GM12878 (cell line): ENCODE data around the gene CNDP1. TPM values are rescaled to one million over a fixed set of nuclear protein-coding genes. Genes with fewer than 3 reads are reported as not detected.

Experiments used
- ATAC-seq: fragments of 200-7000 bp; cut with Tn5 transposase; 3 replicates; pipeline ENCODE4 v1.9.1; 2020; ENCODE audit warnings: mild to moderate bottlenecking, moderate library complexity
- BruUV-seq: library from RNA; stranded (reverse); fragments of 400-500 nt; replicated peaks from 2 replicates; lab custom pipeline; 2021; lab: Mats Ljungman, UMichigan
- CTCF ChIA-PET: fragments of 300-600 bp; sonication (Branson Sonifier 250); formaldehyde crosslinking; extraction: SDS; loops from one replicate; lab custom pipeline; 2021; ENCODE audit warnings: inconsistent platforms; lab: Yijun Ruan, JAX
- POLR2A ChIA-PET: fragments of 350-600 bp; formaldehyde crosslinking; extraction: SDS; loops from one replicate; lab custom pipeline; 2021; ENCODE audit warnings: inconsistent platforms; lab: Charles Lee
- RAD21 ChIA-PET: fragments of 300-600 bp; sonication (Branson Sonifier 250); formaldehyde crosslinking; loops from one replicate; lab custom pipeline; 2023; ENCODE audit warnings: antibody characterized with exemption; ENCODE audit not compliant: unreplicated experiment; lab: Charles Lee
- SMC1A ChIA-PET: fragments of 300-600 bp; sonication (Branson Sonifier 250); formaldehyde crosslinking; loops from one replicate; lab custom pipeline; 2023; ENCODE audit not compliant: unreplicated experiment, uncharacterized antibody; lab: Charles Lee
- DNase-seq: peaks from one replicate; pipeline ENCODE4 v3.0.0-alpha.2; 2011; ENCODE audit warnings: low read depth, low spot score
- FAIRE-seq: peaks from 3 replicates; lab custom pipeline; 2011; peaks lifted over from hg19 to GRCh38; lab: Jason Lieb, UNC
- H2AFZ ChIP-seq: 2 replicates; pipeline ENCODE4 v1.6.0; 2011; ENCODE audit warnings: low read depth, low read length, control low read depth; ENCODE audit not compliant: control insufficient read depth
- H3K27ac ChIP-seq: 2 replicates; pipeline ENCODE4 v1.5.1; 2011; ENCODE audit warnings: control low read depth; ENCODE audit not compliant: control insufficient read depth, insufficient read depth
- H3K27me3 ChIP-seq, 2 experiments: replicated peaks in 1 of 2; 2 replicates each; pipeline versions ENCODE4 v1.6.0 to v1.6.1; 2011; ENCODE audit warnings: low read length in 1 of 2; ENCODE audit not compliant: control insufficient read depth in 2 of 2, insufficient read depth in 2 of 2
- H3K36me3 ChIP-seq, 2 experiments: 2 replicates each; pipeline ENCODE4 v1.5.1; 2011; ENCODE audit warnings: low read length in 1 of 2; ENCODE audit not compliant: control insufficient read depth in 2 of 2, insufficient read depth in 2 of 2
- H3K4me1 ChIP-seq: 2 replicates; pipeline ENCODE4 v1.6.1; 2011; ENCODE audit warnings: mild to moderate bottlenecking, low read length, moderate library complexity, mixed read lengths; ENCODE audit not compliant: control insufficient read depth, insufficient read depth
- H3K4me2 ChIP-seq: 2 replicates; pipeline ENCODE4 v1.6.0; 2011; ENCODE audit warnings: control low read depth; ENCODE audit not compliant: control insufficient read depth, insufficient read depth
- H3K4me3 ChIP-seq: fragments of 200-600 bp; sonication (generic); 2 replicates; pipeline ENCODE4 v1.5.1; 2016
- H3K79me2 ChIP-seq: 2 replicates; pipeline ENCODE4 v1.6.0; 2011; ENCODE audit warnings: low read length; ENCODE audit not compliant: control insufficient read depth, insufficient read depth
- H3K9ac ChIP-seq: 2 replicates; pipeline ENCODE4 v1.8.0; 2011; ENCODE audit warnings: low read length, control low read depth, mixed read lengths; ENCODE audit not compliant: control insufficient read depth, insufficient read depth
- H3K9me3 ChIP-seq: replicated peaks from 3 replicates; pipeline ENCODE4 v1.5.1; 2011; ENCODE audit warnings: mild to moderate bottlenecking, low read length; ENCODE audit not compliant: control insufficient read depth, insufficient read depth
- H4K20me1 ChIP-seq: 2 replicates; pipeline ENCODE4 v1.6.0; 2011; ENCODE audit not compliant: control insufficient read depth, insufficient read depth
- ATF7 ChIP-seq: fragments of 450-650 bp; IDR thresholded peaks from 2 replicates; pipeline ENCODE4 v1.6.1; 2016; ENCODE audit warnings: low read depth, mild to moderate bottlenecking
- CHD2 ChIP-seq: IDR thresholded peaks from 2 replicates; pipeline ENCODE4 v1.6.1; 2011; ENCODE audit warnings: low read depth, low read length, improper control_type of control experiment, borderline replicate concordance
- ELK1 ChIP-seq: IDR thresholded peaks from 2 replicates; pipeline ENCODE4 v1.6.1; 2012; ENCODE audit warnings: low read depth, low read length, improper control_type of control experiment
- HCFC1 ChIP-seq: fragments of 150-350 bp; IDR thresholded peaks from 2 replicates; pipeline ENCODE4 v1.6.1; 2014; ENCODE audit warnings: low read length
- HDAC2 ChIP-seq: fragments of 200-600 bp; sonication (generic); IDR thresholded peaks from 2 replicates; pipeline ENCODE4 v1.6.1; 2017
- HDGF ChIP-seq: fragments of 450-650 bp; IDR thresholded peaks from 2 replicates; pipeline ENCODE4 v1.6.1; 2016; ENCODE audit warnings: antibody characterized with exemption
- MEF2B ChIP-seq: fragments of 450-650 bp; IDR thresholded peaks from 2 replicates; pipeline ENCODE4 v1.6.1; 2018; ENCODE audit warnings: mild to moderate bottlenecking, moderate library complexity; ENCODE audit not compliant: partially characterized antibody, poor library complexity, severe bottlenecking
- NR2C1 ChIP-seq: fragments of 450-650 bp; IDR thresholded peaks from 2 replicates; pipeline ENCODE4 v1.6.1; 2017; ENCODE audit warnings: antibody characterized with exemption, mild to moderate bottlenecking, moderate library complexity
- NRF1 ChIP-seq: conservative IDR thresholded peaks from 2 replicates; pipeline ENCODE4 v1.6.1; 2011; ENCODE audit warnings: mild to moderate bottlenecking, low read depth, low read length, improper control_type of control experiment
- SMAD5 ChIP-seq: IDR thresholded peaks from 2 replicates; pipeline ENCODE4 v1.6.1; 2016; ENCODE audit warnings: antibody characterized with exemption, low read depth
- ZNF217 ChIP-seq: fragments of 450-650 bp; IDR thresholded peaks from 2 replicates; pipeline ENCODE4 v1.6.1; 2017; ENCODE audit warnings: antibody characterized with exemption, mild to moderate bottlenecking
- ZZZ3 ChIP-seq: IDR thresholded peaks from 2 replicates; pipeline ENCODE4 v1.6.1; 2011; ENCODE audit warnings: low read depth; ENCODE audit not compliant: control insufficient read depth, insufficient read length
- WGBS: methylation state at CpG from one replicate; pipeline ENCODE4 v1.1.6; 2016; ENCODE audit warnings: low lambda C conversion rate; ENCODE audit not compliant: insufficient replicate concordance, insufficient coverage; ENCODE audit errors: missing lambda C conversion rate; 5-methylcytosine and 5-hydroxymethylcytosine counted together
- in situ Hi-C: fragments of 300-500 bp; cut with MboI; formaldehyde crosslinking; loops from 9 replicates; pipeline ENCODE4 v1.14.3; 2018; ENCODE audit warnings: mixed read lengths
- intact Hi-C: fragments of 100-400 bp; cut with micrococcal nuclease; formaldehyde crosslinking; loops from one replicate; pipeline ENCODE4 v1.14.2; 2022; ENCODE audit not compliant: unreplicated experiment
- polyA plus RNA-seq, 11 experiments: library from polyadenylated mRNA; depleted of rRNA in 4 of 11; unstranded in 6 of 11; stranded (reverse) in 5 of 11; fragments of >200 nt; fragmentation: Nextera tagmentation in 4 of 11; fragmentation: Illumina TruSeq in 1 of 11; extraction: Ambion mirVana in 4 of 11; extraction: Trizol in 1 of 11; gene quantifications; 1 replicate in 1 of 11; 2 replicates in 10 of 11; pipeline versions ENCODE4 v1.2.1 to v1.2.3, GENCODE V29; 2011 to 2016; ENCODE audit warnings: inconsistent platforms in 2 of 11, missing spikeins in 2 of 11, low read depth in 1 of 11
- total RNA-seq, 4 experiments: library from RNA; depleted of rRNA in 3 of 4; stranded (reverse); fragments of >200 nt in 3 of 4; fragmentation: Illumina TruSeq in 1 of 4; extraction: Trizol in 1 of 4; gene quantifications; 2 replicates each; pipeline versions ENCODE4 v1.2.1 to v1.2.3, GENCODE V29; 2013 to 2021

The CNDP1 gene
- total and polyA plus RNA-seq, 10 of the 15 experiments (the other 5 are each of a cell fraction or from before 2014, with no cell fraction given), result 0.04 to 0.05 TPM; not detected in 8

DNA sequence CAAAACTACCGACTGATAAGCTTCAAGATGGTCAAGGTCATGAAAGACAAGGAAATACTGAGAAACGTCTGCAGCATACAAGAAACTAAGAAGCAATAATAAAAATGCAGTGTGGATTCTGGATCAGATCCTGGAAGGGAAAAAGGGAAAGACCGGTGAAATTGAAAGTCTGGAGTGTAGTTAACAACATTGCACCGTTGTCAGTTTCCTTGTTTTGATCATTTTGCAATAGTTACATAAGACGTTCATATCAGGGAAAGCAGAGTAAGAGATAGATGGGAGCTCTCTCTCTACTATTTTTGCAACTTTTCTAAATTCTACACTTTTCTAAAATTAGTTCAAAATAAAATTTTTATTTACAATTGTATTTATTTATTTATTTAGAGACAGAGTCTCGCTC is 48.3 kb downstream of the CNDP1 start:
- 9% methylated on average over 6 of the region's 6 CpGs for WGBS
- CTCF ChIA-PET, result interaction anchor here (1.0 kb wide), 1 partner anchor 31 kb away, joined by 5 read pairs; no protein-coding TSS in a partner anchor
- no peak overlapping the region for H2AFZ ChIP-seq
- no peak overlapping the region for H3K4me2 ChIP-seq
- H3K4me3 ChIP-seq, result no peak overlapping the region
- FAIRE-seq (no peak), ATAC-seq (no peak), DNase-seq (no peak)
- H3K9me3 ChIP-seq, result no peaks in the 10 kb centered on the region
- TF ChIP-seq HCFC1 (no peak), CHD2 (no peak), SMAD5 (no peak), HDAC2 (no peak), NR2C1 (no peak), ELK1 (no peak), HDGF (no peak), NRF1 (no peak), ZNF217 (no peak), MEF2B (no peak), ZZZ3 (no peak), ATF7 (no peak)
- no peaks in the 10 kb centered on the region; a peak in 1 of 4 replicates for H3K27me3 ChIP-seq
- no peaks in the 10 kb centered on the region for H4K20me1 ChIP-seq
- no peak overlapping the region for H3K27ac ChIP-seq
- in situ Hi-C loops, result no loop called here
- intact Hi-C loops, result no loop called here
- POLR2A ChIA-PET, result no interaction called here
- RAD21 ChIA-PET, result no interaction called here
- SMC1A ChIA-PET, result no interaction called here
- no peaks in the 10 kb centered on the region for H3K36me3 ChIP-seq
- no peak overlapping the region for H3K9ac ChIP-seq
- BruUV-seq, result no TSS peak
- no peaks in the 10 kb centered on the region for H3K79me2 ChIP-seq
- no peaks in the 10 kb centered on the region for H3K4me1 ChIP-seq
